ENCODE results near the gene TTLL10. TPM values are rescaled to one million over a fixed set of nuclear protein-coding genes. Genes with fewer than 3 reads are reported as not detected.

TTLL10 gene
- total RNA-seq, 1 experiment from 2014 or later = 0.68 TPM

DNA sequence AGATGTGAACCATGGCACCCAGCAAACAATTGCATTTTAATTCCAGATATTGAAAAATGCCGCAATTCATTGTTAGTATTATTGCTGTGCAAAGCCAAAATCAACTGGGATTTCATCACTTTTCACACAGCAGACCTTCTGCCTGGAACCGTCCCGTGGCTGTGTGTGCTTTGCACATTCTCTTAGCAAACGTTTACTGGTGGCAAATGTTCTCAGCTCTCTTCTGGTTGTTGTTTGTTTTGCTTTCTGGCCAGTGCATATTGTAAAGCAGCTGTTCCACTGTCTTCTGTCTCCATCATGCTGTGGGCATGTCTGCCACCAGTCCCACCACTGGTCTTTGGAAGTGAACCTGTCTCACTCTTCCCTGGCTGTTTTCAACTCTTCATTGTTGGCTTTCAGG lies 19.8 kb upstream of the TTLL10 start:
- WGBS (ENCODE audit: extremely low coverage, insufficient read length, low lambda C conversion rate) = no CpG with 5 or more reads among the region's 4 CpGs

More for the DNA sequence above, 19.8 kb upstream of the TTLL10 start:
- no peaks in the 10 kb centered on the region for H4K20me1 ChIP-seq (ENCODE audit: control insufficient read depth, insufficient read depth, insufficient read length)
- no peak overlapping the region for H2BK15ac ChIP-seq (ENCODE audit: low read depth, low read length)
- no peak overlapping the region for H3K23ac ChIP-seq (ENCODE audit: insufficient read length, low read depth, low read length)
- H3K14ac ChIP-seq (ENCODE audit: insufficient read depth, low read length) = no peak overlapping the region
- no peak overlapping the region for H4K5ac ChIP-seq (ENCODE audit: insufficient read length, low read depth, low read length)
- Mint-ChIP-seq H3K4me1 (peaks cover 0 to 3% of the 10 kb centered on the region in 2 experiments; a peak in 3 of 4 replicates), H3K4me3 (no peak overlapping the region), H3K27ac (no peak overlapping the region; a peak in 1 of 7 replicates), H3K9me3 (peaks cover 29 to 36% of the 10 kb centered on the region in 2 experiments), H3K27me3 (ENCODE audit: low read depth) (peaks cover 43% of the 10 kb centered on the region), H3K36me3 (ENCODE audit: insufficient read depth in 1 of 3, low read depth in 3 of 3) (peaks cover 6 to 20% (median 18%) of the 10 kb centered on the region in 3 experiments; a peak in 6 of 7 replicates)
- no peak overlapping the region for H3K4me2 ChIP-seq (ENCODE audit: insufficient read depth, insufficient read length, low read length)
- H3K9me3 ChIP-seq (ENCODE audit: control insufficient read depth, low read depth, low read length) = no peaks in the 10 kb centered on the region
- no peak overlapping the region for H2AFZ ChIP-seq (ENCODE audit: low read length)
- TF ChIP-seq, protein P1, sequence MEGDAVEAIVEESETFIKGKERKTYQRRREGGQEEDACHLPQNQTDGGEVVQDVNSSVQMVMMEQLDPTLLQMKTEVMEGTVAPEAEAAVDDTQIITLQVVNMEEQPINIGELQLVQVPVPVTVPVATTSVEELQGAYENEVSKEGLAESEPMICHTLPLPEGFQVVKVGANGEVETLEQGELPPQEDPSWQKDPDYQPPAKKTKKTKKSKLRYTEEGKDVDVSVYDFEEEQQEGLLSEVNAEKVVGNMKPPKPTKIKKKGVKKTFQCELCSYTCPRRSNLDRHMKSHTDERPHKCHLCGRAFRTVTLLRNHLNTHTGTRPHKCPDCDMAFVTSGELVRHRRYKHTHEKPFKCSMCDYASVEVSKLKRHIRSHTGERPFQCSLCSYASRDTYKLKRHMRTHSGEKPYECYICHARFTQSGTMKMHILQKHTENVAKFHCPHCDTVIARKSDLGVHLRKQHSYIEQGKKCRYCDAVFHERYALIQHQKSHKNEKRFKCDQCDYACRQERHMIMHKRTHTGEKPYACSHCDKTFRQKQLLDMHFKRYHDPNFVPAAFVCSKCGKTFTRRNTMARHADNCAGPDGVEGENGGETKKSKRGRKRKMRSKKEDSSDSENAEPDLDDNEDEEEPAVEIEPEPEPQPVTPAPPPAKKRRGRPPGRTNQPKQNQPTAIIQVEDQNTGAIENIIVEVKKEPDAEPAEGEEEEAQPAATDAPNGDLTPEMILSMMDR (conservative IDR thresholded peaks at IDR 0.05) = no peak
- H3K9ac ChIP-seq (ENCODE audit: extremely low read depth, insufficient read length, low read length) = no peak overlapping the region
- no peak overlapping the region for H3K4ac ChIP-seq (ENCODE audit: low read depth, low read length)
- H2AK5ac ChIP-seq (ENCODE audit: insufficient read length, low read length) = no peak overlapping the region
- H3K27ac ChIP-seq (ENCODE audit: insufficient read length, low read depth, low read length) = no peak overlapping the region
- no peak overlapping the region for H2BK5ac ChIP-seq (ENCODE audit: insufficient read length, low read length)
- peaks cover 5% of the 10 kb centered on the region for H3K23me2 ChIP-seq (ENCODE audit: insufficient read length, low read depth, low read length, poor library complexity, severe bottlenecking)
- no peak for DNase-seq
- H3T11ph ChIP-seq (ENCODE audit: low read length) = no peak overlapping the region
- H3K79me1 ChIP-seq (ENCODE audit: insufficient read depth, low read depth, low read length, poor library complexity, severe bottlenecking) = no peaks in the 10 kb centered on the region
- H2BK20ac ChIP-seq (ENCODE audit: low read depth, low read length, poor library complexity, severe bottlenecking) = no peak overlapping the region
- no peak overlapping the region for H3K56ac ChIP-seq (ENCODE audit: insufficient read length, low read depth, low read length)
- H3K18ac ChIP-seq (ENCODE audit: insufficient read length, low read depth, low read length) = no peak overlapping the region
- H3K79me2 ChIP-seq (ENCODE audit: insufficient read depth, low read length) = no peaks in the 10 kb centered on the region
- no peaks in the 10 kb centered on the region for H3K4me1 ChIP-seq (ENCODE audit: insufficient read depth, low read length)
- H4K8ac ChIP-seq (replicated peaks; ENCODE audit: insufficient read length, low read depth, low read length) = no peak overlapping the region
- no peak overlapping the region for H2BK120ac ChIP-seq (ENCODE audit: low read depth, low read length, poor library complexity, severe bottlenecking)
- no peaks in the 10 kb centered on the region for H3K27me3 ChIP-seq (ENCODE audit: insufficient read depth, low read length)
- no peak overlapping the region for H2BK12ac ChIP-seq (ENCODE audit: insufficient read length, low read depth, low read length)
- no peak overlapping the region for H4K91ac ChIP-seq (ENCODE audit: insufficient read length, low read depth, low read length)

Data from H9 (cell line).